Measurements from ENCODE around the gene ENPP4. TPM values are rescaled to one million over a fixed set of nuclear protein-coding genes. Genes with fewer than 3 reads are reported as not detected.

The ENPP4 gene
- total and polyA plus RNA-seq, 9 of the 15 experiments (the other 6 are each of a cell fraction or from before 2014, with no cell fraction given), result 0.07 TPM; not detected in 8

- in situ Hi-C loops (cut with MboI) (no loop called here), intact Hi-C loops (cut with micrococcal nuclease) (no loop called here)
- POLR2A ChIA-PET, result no interaction called here
- no peak for FAIRE-seq
- Histone ChIP-seq H3K36me3 (ENCODE audit: control insufficient read depth, insufficient read depth, low read length) (no peaks in the 10 kb centered on the region), H4K20me1 (replicated peaks; ENCODE audit: control insufficient read depth, insufficient read depth, low read length) (no peaks in the 10 kb centered on the region), H3K9me3 (replicated peaks; ENCODE audit: control insufficient read depth, insufficient read depth, low read depth, low read length) (no peaks in the 10 kb centered on the region), H3K4me3 (no peak overlapping the region), H3K9me1 (ENCODE audit: control insufficient read depth, insufficient read depth, low read length) (no peaks in the 10 kb centered on the region), H3K4me2 (ENCODE audit: insufficient read depth, low read length) (no peak overlapping the region), H2AFZ (ENCODE audit: low read depth, low read length) (no peak overlapping the region), H3K27ac (ENCODE audit: extremely low read depth, low read depth, low read length) (no peak overlapping the region), H3K4me1 (replicated peaks in 1 of 2; ENCODE audit: control insufficient read depth in 2 of 2, insufficient read depth in 2 of 2, low read length in 2 of 2) (no peaks in the 10 kb centered on the region), H3K79me2 (ENCODE audit: control insufficient read depth, insufficient read depth, low read length) (no peaks in the 10 kb centered on the region), H3K9ac (ENCODE audit: insufficient read depth in 1 of 2, low read depth in 2 of 2, low read length in 2 of 2) (no peak overlapping the region), H3K27me3 (ENCODE audit: control insufficient read depth in 2 of 2, insufficient read depth in 2 of 2, low read length in 2 of 2) (no peaks in the 10 kb centered on the region; a peak in 1 of 5 replicates)
- ATAC-seq, result no peak
- TF ChIP-seq ZNF224 (CRISPR knock-in tag; IDR thresholded peaks at IDR 0.05), result no peak
- TF ChIP-seq MAFF (IDR thresholded peaks at IDR 0.05; ENCODE audit: low read length), result no peak
- no peak for TF ChIP-seq FUS (optimal IDR thresholded peaks at IDR 0.05; ENCODE audit: low read depth, low read length)
- no peak for TF ChIP-seq ZNF431 (CRISPR knock-in tag; IDR thresholded peaks at IDR 0.05)
- no peak for TF ChIP-seq SREBF2 (CRISPR knock-in tag; IDR thresholded peaks at IDR 0.05)
- TF ChIP-seq ETS2 (tag; IDR thresholded peaks at IDR 0.05; ENCODE audit: borderline replicate concordance, poor library complexity, severe bottlenecking), result no peak
- TF ChIP-seq SIN3A (IDR thresholded peaks at IDR 0.05; ENCODE audit: borderline replicate concordance in 2 of 2, control insufficient read depth in 1 of 2, low read depth in 2 of 2, low read length in 2 of 2), result no peak
- TF ChIP-seq PREB (CRISPR knock-in tag; IDR thresholded peaks at IDR 0.05), result no peak
- no peak for TF ChIP-seq TAL1 (IDR thresholded peaks at IDR 0.05)
- no peak for TF ChIP-seq NFXL1 (CRISPR knock-in tag; IDR thresholded peaks at IDR 0.05)
- TF ChIP-seq MAFG (tag; conservative IDR thresholded peaks at IDR 0.05), result no peak
- TF ChIP-seq ZBTB26 (CRISPR knock-in tag; IDR thresholded peaks at IDR 0.05), result no peak
- TF ChIP-seq POLR2B (IDR thresholded peaks at IDR 0.05; ENCODE audit: low read depth, partially characterized antibody), result no peak
- no peak for TF ChIP-seq ZNF263 (CRISPR knock-in tag; IDR thresholded peaks at IDR 0.05; ENCODE audit: borderline replicate concordance)
- no peak for TF ChIP-seq ZBTB33 (CRISPR knock-in tag; IDR thresholded peaks at IDR 0.05)
- TF ChIP-seq NR3C1 (CRISPR knock-in tag; IDR thresholded peaks at IDR 0.05), result no peak
- TF ChIP-seq ZNF12 (CRISPR knock-in tag; IDR thresholded peaks at IDR 0.05), result no peak
- no peak for TF ChIP-seq ZNF174 (CRISPR knock-in tag; IDR thresholded peaks at IDR 0.05)
- TF ChIP-seq BMI1 (IDR thresholded peaks at IDR 0.05; ENCODE audit: low read length), result no peak
- TF ChIP-seq ZBTB34 (CRISPR knock-in tag; IDR thresholded peaks at IDR 0.05), result no peak
- 2% methylated on average over 4 of the region's 4 CpGs for WGBS (ENCODE audit: insufficient coverage, low coverage, missing lambda C conversion rate)
- BruUV-seq (replicated peaks), result no TSS peak
- DNase-seq (ENCODE audit: extremely low read depth in 1 of 4, low spot score in 3 of 4), result no peak
- CTCF ChIA-PET (ENCODE audit: low intra/inter-chr PET ratio), result no interaction called here
Measured at GRCh38 chr6:46189726-46190125, 59.9 kb downstream of the ENPP4 start.

Measured in K562 (cell line).